HepG2 (cell line): ENCODE results near the gene MUC4.

Experiments
- CTCF ChIP-seq: sonication (generic); formaldehyde crosslinking; IDR thresholded peaks from 2 replicates; pipeline ENCODE4 v1.5.0; 2020; ENCODE audit warnings: mild to moderate bottlenecking, missing genetic modification reagents, moderate library complexity
- GTF3A ChIP-seq: sonication (generic); formaldehyde crosslinking; conservative IDR thresholded peaks from 2 replicates; pipeline ENCODE4 v1.4.0; 2020; ENCODE audit warnings: mild to moderate bottlenecking, missing genetic modification reagents
- HNF4G ChIP-seq, 2 experiments: sonication (generic) in 1 of 2; formaldehyde crosslinking in 1 of 2; IDR thresholded peaks; 2 replicates each; pipeline versions ENCODE4 v1.4.0 to v1.6.1; 2011 to 2020; ENCODE audit warnings: borderline replicate concordance in 2 of 2, low read depth in 2 of 2, mild to moderate bottlenecking in 2 of 2, low read length in 1 of 2, missing genetic modification reagents in 1 of 2, moderate library complexity in 1 of 2
- MAFK ChIP-seq, 2 experiments: IDR thresholded peaks in 1 of 2; conservative IDR thresholded peaks in 1 of 2; 2 replicates each; pipeline ENCODE4 v1.6.1; 2011; ENCODE audit warnings: improper control_type of control experiment in 2 of 2, low read length in 2 of 2
- POLR2A ChIP-seq, 2 experiments: IDR thresholded peaks; 2 replicates each; pipeline ENCODE4 v1.6.1; 2011; ENCODE audit warnings: low read depth in 2 of 2, low read length in 2 of 2, mild to moderate bottlenecking in 1 of 2, moderate library complexity in 1 of 2; ENCODE audit not compliant: insufficient read depth in 1 of 2
- ZBTB8A ChIP-seq: sonication (generic); formaldehyde crosslinking; IDR thresholded peaks from 2 replicates; pipeline ENCODE4 v1.4.0; 2020; ENCODE audit warnings: mild to moderate bottlenecking, low read depth, missing genetic modification reagents, borderline replicate concordance

- TF ChIP-seq CTCF (CRISPR knock-in tag), result no peak
- TF ChIP-seq POLR2A (IDR thresholded peaks at IDR 0.05; ENCODE audit: insufficient read depth in 1 of 2, low read depth in 2 of 2, low read length in 2 of 2), result no peak
- TF ChIP-seq GTF3A (CRISPR knock-in tag), result no peak
- TF ChIP-seq HNF4G (IDR thresholded peaks at IDR 0.05; ENCODE audit: borderline replicate concordance, low read depth, low read length), result no peak
- no peak for TF ChIP-seq HNF4G (CRISPR knock-in tag; IDR thresholded peaks at IDR 0.05; ENCODE audit: borderline replicate concordance, low read depth)
- no peak for TF ChIP-seq ZBTB8A (CRISPR knock-in tag)
- TF ChIP-seq MAFK (conservative IDR thresholded peaks at IDR 0.05 in 1 of 2, IDR thresholded peaks at IDR 0.05 in 1 of 2; ENCODE audit: low read length in 2 of 2), result no peak
Observed at GRCh38 chr3:195735036-195735695, 76.6 kb downstream of the MUC4 start.
